Fibroblast of mammary gland (primary cell): Measurements from ENCODE around the gene ELOA.

Source experiments
- DNase-seq: peaks from one replicate; pipeline ENCODE4 v3.0.0-alpha.2; 2010; ENCODE audit warnings: low read depth
- H3K4me3 ChIP-seq: 2 replicates; pipeline ENCODE4 v1.5.1; 2011; ENCODE audit warnings: low read depth, mild to moderate bottlenecking, low read length, moderate library complexity; ENCODE audit not compliant: control insufficient read depth
- CTCF ChIP-seq: conservative IDR thresholded peaks from 2 replicates; pipeline ENCODE4 v1.5.1; 2011; ENCODE audit warnings: low read depth, low read length, inconsistent platforms; ENCODE audit not compliant: control insufficient read depth, insufficient read depth

ELOA gene

GRCh38 chr1:23803674-23804073, 60.4 kb downstream of the ELOA start:
- TF ChIP-seq CTCF, result no peak
- H3K4me3 ChIP-seq, result no peak overlapping the region
- DNase-seq, result no peak

- no peak overlapping the region for H3K4me3 ChIP-seq
- peak; percentile 16 for TF ChIP-seq CTCF
These were observed 61.0 kb downstream of the ELOA start for GRCh38 chr1:23804183-23804835.

GRCh38 chr1:23805025-23805424, 61.8 kb downstream of the ELOA start:
- H3K4me3 ChIP-seq, result no peak overlapping the region
- DNase-seq, result no peak
- TF ChIP-seq CTCF, result no peak

More at GRCh38 chr1:23804183-23804835, 61.0 kb downstream of the ELOA start:
- no peak for DNase-seq

- no peak for DNase-seq
- H3K4me3 ChIP-seq, result no peak overlapping the region
- TF ChIP-seq CTCF, result no peak
These were observed 63.0 kb downstream of the ELOA start for GRCh38 chr1:23806280-23806679.

GRCh38 chr1:23807453-23807852, 64.2 kb downstream of the ELOA start:
- TF ChIP-seq CTCF, result no peak
- no peak for DNase-seq
- no peak overlapping the region for H3K4me3 ChIP-seq

DNA sequence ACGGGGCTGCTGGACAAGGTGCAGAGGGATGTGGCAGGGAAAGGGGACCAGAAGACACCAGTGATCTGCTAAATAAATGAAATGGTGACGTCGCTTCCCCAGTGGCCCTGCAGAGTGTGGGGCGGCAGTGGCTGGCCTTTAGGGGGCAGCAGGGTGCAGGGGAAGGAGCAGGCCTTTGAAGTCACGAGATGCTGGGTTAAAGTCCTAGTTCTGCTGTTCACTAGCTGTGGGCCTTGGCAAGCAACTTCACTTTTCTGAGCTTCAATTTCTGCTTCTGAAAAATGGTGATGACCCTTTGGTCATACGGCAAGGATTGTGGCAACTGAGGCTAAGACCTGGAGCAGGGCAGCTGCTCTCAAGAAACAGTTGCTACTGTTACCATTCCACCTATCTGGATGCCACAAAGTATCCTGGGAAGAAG, 66.5 kb downstream of the ELOA start:
- peak; percentile 68 for DNase-seq
- TF ChIP-seq CTCF, result peak; percentile 77
- H3K4me3 ChIP-seq, result no peak overlapping the region
